Calu3 (cell line): Measurements from ENCODE around the gene OR5H15. TPM values are rescaled to one million over a fixed set of nuclear protein-coding genes. Genes with fewer than 3 reads are reported as not detected.
"Not testable (repeated sequence)": the region's sequence is repeated elsewhere in the genome, so short reads cannot be mapped to it uniquely, and the experiment has no call there.

Source experiments
- BruUV-seq: library from RNA; stranded (reverse); fragments of 400-500 nt; replicated peaks from 2 replicates; lab custom pipeline; 2021; lab: Mats Ljungman, UMichigan
- CTCF ChIA-PET: fragments of 300-600 bp; sonication (Branson Sonifier 250); formaldehyde crosslinking; loops from one replicate; lab custom pipeline; 2022; ENCODE audit warnings: antibody characterized with exemption; lab: Charles Lee
- DNase-seq: peaks from one replicate; pipeline ENCODE4 v3.0.0; 2022
- H3K27ac Mint-ChIP-seq: one replicate; pipeline ENCODE4 v1.8.0; 2022; ENCODE audit warnings: mixed read lengths; ENCODE audit not compliant: unreplicated experiment
- H3K27me3 Mint-ChIP-seq: one replicate; pipeline ENCODE4 v1.8.0; 2022; ENCODE audit warnings: mixed read lengths; ENCODE audit not compliant: unreplicated experiment
- H3K36me3 Mint-ChIP-seq: one replicate; pipeline ENCODE4 v1.8.0; 2022; ENCODE audit warnings: mild to moderate bottlenecking, moderate library complexity, mixed read lengths; ENCODE audit not compliant: insufficient read depth, unreplicated experiment
- H3K4me1 Mint-ChIP-seq: one replicate; pipeline ENCODE4 v1.8.0; 2022; ENCODE audit warnings: mild to moderate bottlenecking, low read depth, mixed read lengths; ENCODE audit not compliant: unreplicated experiment
- H3K4me3 Mint-ChIP-seq: one replicate; pipeline ENCODE4 v1.8.0; 2022; ENCODE audit warnings: mild to moderate bottlenecking, low read depth, moderate library complexity, mixed read lengths; ENCODE audit not compliant: unreplicated experiment
- H3K9me3 Mint-ChIP-seq: one replicate; pipeline ENCODE4 v1.8.0; 2022; ENCODE audit warnings: low read depth, mixed read lengths; ENCODE audit not compliant: unreplicated experiment
- intact Hi-C: fragments of 100-400 bp; cut with micrococcal nuclease; formaldehyde crosslinking; loops from one replicate; pipeline ENCODE4 v1.10.0; 2022; ENCODE audit not compliant: unreplicated experiment
- total RNA-seq: library from RNA; stranded (reverse); gene quantifications from 2 replicates; pipeline ENCODE4 v1.2.3, GENCODE V29; 2022
- TF ChIP-seq, protein P1 (sequence below): fragments of 200-600 bp; IDR thresholded peaks from one replicate; pipeline ENCODE4 v1.8.0; 2022; ENCODE audit warnings: antibody characterized with exemption; ENCODE audit not compliant: unreplicated experiment

OR5H15 gene
- total RNA-seq, 1 experiment from 2014 or later, result not detected

DNA sequence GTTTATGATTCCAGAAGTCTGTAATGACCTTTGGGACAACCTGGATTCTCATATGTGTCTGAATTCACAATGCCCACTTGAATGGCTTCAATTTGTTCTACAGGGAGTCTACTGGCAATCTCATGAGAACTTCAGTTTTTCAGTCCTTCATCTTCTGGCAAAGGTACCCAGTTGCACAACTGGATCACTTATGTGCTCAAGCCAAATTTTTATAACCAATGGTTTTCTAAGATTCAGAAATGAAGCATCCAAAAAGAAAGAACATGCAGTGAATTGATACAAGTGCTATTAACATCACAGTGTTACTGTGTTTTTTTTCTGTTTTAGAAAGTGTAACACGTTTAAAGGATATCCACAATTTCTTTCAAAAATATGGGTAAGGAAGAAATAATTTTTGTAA, 19.3 kb upstream of the OR5H15 start, which contains the start of gene OR5H14:
Gene OR5H14, plus strand, starts transcription at position 301 of the 400 bp plus-strand sequence. CDS start 1,907 bp downstream, outside the sequence.
- intact Hi-C loops, result no loop called here
- Mint-ChIP-seq H3K27me3 (peaks cover 31% of the 10 kb centered on the region), H3K4me1 (peaks cover 10% of the 10 kb centered on the region), H3K9me3 (no peaks in the 10 kb centered on the region), H3K4me3 (no peak within 1 kb of the TSS), H3K27ac (no peak within 1 kb of the TSS), H3K36me3 (no peaks in the 10 kb centered on the region)
- CTCF ChIA-PET, result no interaction called here
- TF ChIP-seq, protein P1, sequence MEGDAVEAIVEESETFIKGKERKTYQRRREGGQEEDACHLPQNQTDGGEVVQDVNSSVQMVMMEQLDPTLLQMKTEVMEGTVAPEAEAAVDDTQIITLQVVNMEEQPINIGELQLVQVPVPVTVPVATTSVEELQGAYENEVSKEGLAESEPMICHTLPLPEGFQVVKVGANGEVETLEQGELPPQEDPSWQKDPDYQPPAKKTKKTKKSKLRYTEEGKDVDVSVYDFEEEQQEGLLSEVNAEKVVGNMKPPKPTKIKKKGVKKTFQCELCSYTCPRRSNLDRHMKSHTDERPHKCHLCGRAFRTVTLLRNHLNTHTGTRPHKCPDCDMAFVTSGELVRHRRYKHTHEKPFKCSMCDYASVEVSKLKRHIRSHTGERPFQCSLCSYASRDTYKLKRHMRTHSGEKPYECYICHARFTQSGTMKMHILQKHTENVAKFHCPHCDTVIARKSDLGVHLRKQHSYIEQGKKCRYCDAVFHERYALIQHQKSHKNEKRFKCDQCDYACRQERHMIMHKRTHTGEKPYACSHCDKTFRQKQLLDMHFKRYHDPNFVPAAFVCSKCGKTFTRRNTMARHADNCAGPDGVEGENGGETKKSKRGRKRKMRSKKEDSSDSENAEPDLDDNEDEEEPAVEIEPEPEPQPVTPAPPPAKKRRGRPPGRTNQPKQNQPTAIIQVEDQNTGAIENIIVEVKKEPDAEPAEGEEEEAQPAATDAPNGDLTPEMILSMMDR, result no peak
- no peak for DNase-seq
- BruUV-seq, result no TSS peak

DNA sequence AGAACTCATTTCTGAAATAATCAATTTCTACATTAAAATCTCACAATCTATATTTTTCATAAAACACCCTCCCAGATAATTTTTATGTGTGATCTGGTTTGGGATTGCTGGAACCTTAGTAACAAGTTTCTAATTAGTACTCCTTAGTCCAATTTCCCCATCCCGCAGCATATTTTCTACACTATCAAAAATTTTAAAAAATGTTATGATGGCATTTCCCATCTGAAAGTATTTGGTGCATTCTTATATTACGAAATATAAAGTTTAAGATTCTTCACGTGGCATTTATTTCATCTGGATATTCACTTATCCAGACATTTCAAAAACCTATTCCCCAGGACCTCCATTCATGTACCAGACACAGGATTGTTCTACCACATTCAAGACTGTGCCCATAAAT, 17.7 kb upstream of the OR5H15 start:
- no peak overlapping the region for H3K27ac Mint-ChIP-seq
- H3K4me1 Mint-ChIP-seq, result peaks cover 10% of the 10 kb centered on the region
- H3K9me3 Mint-ChIP-seq, result no peaks in the 10 kb centered on the region
- intact Hi-C loops, result no loop called here
- H3K36me3 Mint-ChIP-seq, result no peaks in the 10 kb centered on the region
- no TSS peak for BruUV-seq
- peaks cover 16% of the 10 kb centered on the region for H3K27me3 Mint-ChIP-seq
- H3K4me3 Mint-ChIP-seq, result no peak overlapping the region
- TF ChIP-seq, protein P1, result no peak
- CTCF ChIA-PET, result no interaction called here
- DNase-seq, result no peak

DNA sequence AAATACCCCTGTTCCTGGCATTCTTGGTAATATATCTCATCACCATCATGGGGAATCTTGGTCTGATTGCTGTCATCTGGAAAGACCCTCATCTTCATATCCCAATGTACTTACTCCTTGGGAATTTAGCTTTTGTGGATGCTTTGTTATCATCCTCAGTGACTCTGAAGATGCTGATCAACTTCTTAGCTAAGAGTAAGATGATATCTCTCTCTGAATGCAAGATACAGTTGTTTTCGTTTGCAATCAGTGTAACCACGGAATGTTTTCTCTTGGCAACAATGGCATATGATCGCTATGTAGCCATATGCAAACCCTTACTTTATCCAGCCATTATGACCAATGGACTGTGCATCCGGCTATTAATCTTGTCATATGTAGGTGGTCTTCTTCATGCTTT, 17.0 kb upstream of the OR5H15 start:
- DNase-seq, H3K4me3 Mint-ChIP-seq, CTCF ChIA-PET, BruUV-seq, intact Hi-C loops, H3K27ac Mint-ChIP-seq, H3K9me3 Mint-ChIP-seq, H3K36me3 Mint-ChIP-seq: not testable (repeated sequence)
- Mint-ChIP-seq H3K27me3 (peaks cover 13% of the 10 kb centered on the region), H3K4me1 (peaks cover 10% of the 10 kb centered on the region)

DNA sequence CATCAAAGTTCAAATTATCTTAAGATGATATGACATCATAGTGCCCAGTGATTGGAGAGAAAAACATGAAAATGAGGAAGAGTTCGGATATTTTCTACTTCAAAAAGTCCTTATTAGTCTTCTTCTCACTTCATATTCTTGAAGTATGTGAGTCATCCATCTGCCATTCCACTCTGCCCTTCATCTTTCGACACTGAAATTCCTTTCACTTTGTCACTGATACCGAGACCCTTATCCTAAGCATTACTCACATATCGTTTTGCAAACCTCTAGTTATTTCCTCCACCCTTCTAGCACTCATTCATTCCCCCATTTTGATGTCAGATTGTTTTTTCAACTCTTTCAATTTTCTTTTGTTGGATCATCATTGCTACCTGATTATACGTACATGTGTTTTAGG, 15.3 kb upstream of the OR5H15 start:
- CTCF ChIA-PET, result no interaction called here
- Mint-ChIP-seq H3K36me3 (no peaks in the 10 kb centered on the region), H3K4me3 (no peak overlapping the region), H3K4me1 (peaks cover 10% of the 10 kb centered on the region), H3K27me3 (peaks cover 13% of the 10 kb centered on the region), H3K9me3 (no peaks in the 10 kb centered on the region), H3K27ac (no peak overlapping the region)
- intact Hi-C loops, result no loop called here
- DNase-seq, result no peak
- BruUV-seq, result no TSS peak
- TF ChIP-seq, protein P1, result no peak

DNA sequence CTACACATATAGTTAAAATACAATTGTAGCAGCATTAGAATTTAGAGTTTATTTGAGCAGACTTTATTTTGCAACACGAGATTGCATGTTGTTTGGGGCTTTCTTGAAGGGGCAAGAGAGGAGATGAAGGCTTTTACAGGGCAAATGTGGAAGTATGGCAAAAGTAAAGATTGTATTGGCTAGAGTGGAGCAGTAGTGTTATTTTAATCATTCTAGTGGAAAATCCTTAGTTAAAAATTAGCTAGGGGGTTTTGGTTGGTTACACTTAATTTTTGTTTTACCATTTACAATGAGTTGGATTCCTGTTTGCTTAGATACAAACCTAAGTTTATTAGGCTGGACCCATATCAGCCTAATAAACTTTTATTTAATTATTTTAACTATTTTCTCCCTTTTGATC, 4.6 kb downstream of the OR5H15 start:
- BruUV-seq, result no TSS peak
- no peak overlapping the region for H3K4me3 Mint-ChIP-seq
- intact Hi-C loops, result no loop called here

More for the DNA sequence above, 4.6 kb downstream of the OR5H15 start:
- TF ChIP-seq, protein P1, result no peak
- Mint-ChIP-seq H3K27me3 (peaks cover 10% of the 10 kb centered on the region), H3K9me3 (no peaks in the 10 kb centered on the region), H3K27ac (no peak overlapping the region), H3K4me1 (no peaks in the 10 kb centered on the region), H3K36me3 (no peaks in the 10 kb centered on the region)
- CTCF ChIA-PET, result no interaction called here
- DNase-seq, result no peak
